ENCODE results near the gene P3H3.

P3H3 gene

GRCh38 chr12:6847676-6848075, 19.5 kb downstream of the P3H3 start:
- H3K4me3 ChIP-seq (ENCODE audit: low read depth, low read length), result no peak overlapping the region

GRCh38 chr12:6849427-6849826, 21.2 kb downstream of the P3H3 start:
- no peak for DNase-seq (ENCODE audit: low read depth)
- H3K4me3 ChIP-seq (ENCODE audit: low read depth, low read length), result no peak overlapping the region
- no peak for TF ChIP-seq CTCF (IDR thresholded peaks at IDR 0.05; ENCODE audit: low read depth, low read length, missing control alignments)
- in situ Hi-C loops (cut with HindIII; ENCODE audit: low sequenced_read_pairs), result no loop called here

More at GRCh38 chr12:6847676-6848075, 19.5 kb downstream of the P3H3 start:
- DNase-seq (ENCODE audit: low read depth), result no peak
- TF ChIP-seq CTCF (IDR thresholded peaks at IDR 0.05; ENCODE audit: low read depth, low read length, missing control alignments), result no peak
- in situ Hi-C loops (cut with HindIII; ENCODE audit: low sequenced_read_pairs), result no loop called here

- H3K4me3 ChIP-seq (ENCODE audit: low read depth, low read length), result peak overlapping the region; percentile 79
- DNase-seq (ENCODE audit: low read depth), result no peak
- TF ChIP-seq CTCF (IDR thresholded peaks at IDR 0.05; ENCODE audit: low read depth, low read length, missing control alignments), result no peak
- in situ Hi-C loops (cut with HindIII; ENCODE audit: low sequenced_read_pairs), result no loop called here
These were observed 21.9 kb downstream of the P3H3 start for GRCh38 chr12:6849976-6850560.

GRCh38 chr12:6850796-6851152, 22.6 kb downstream of the P3H3 start:
- no peak for TF ChIP-seq CTCF (IDR thresholded peaks at IDR 0.05; ENCODE audit: low read depth, low read length, missing control alignments)
- H3K4me3 ChIP-seq (ENCODE audit: low read depth, low read length), result peak overlapping the region; percentile 79
- DNase-seq (ENCODE audit: low read depth), result no peak
- in situ Hi-C loops (cut with HindIII; ENCODE audit: low sequenced_read_pairs), result no loop called here

- H3K4me3 ChIP-seq (ENCODE audit: low read depth, low read length), result peak within 1 kb of the TSS; percentile 79
- DNase-seq (ENCODE audit: low read depth), result peak; percentile 96
- TF ChIP-seq CTCF (IDR thresholded peaks at IDR 0.05; ENCODE audit: low read depth, low read length, missing control alignments), result no peak
- in situ Hi-C loops (cut with HindIII; ENCODE audit: low sequenced_read_pairs), result no loop called here
These were observed 23.1 kb downstream of the P3H3 start, which contains the start of gene CDCA3 for GRCh38 chr12:6851153-6851920. Gene CDCA3, minus strand, starts transcription at chr12:6851286. Its CDS starts 334 bp downstream, at chr12:6850952.

- TF ChIP-seq CTCF (IDR thresholded peaks at IDR 0.05; ENCODE audit: low read depth, low read length, missing control alignments), result no peak
- in situ Hi-C loops (cut with HindIII; ENCODE audit: low sequenced_read_pairs), result no loop called here
- peak; percentile 100 for DNase-seq (ENCODE audit: low read depth)
- H3K4me3 ChIP-seq (ENCODE audit: low read depth, low read length), result peak within 1 kb of the TSS; percentile 79
These were observed 23.9 kb downstream of the P3H3 start, which contains the start of gene USP5 for GRCh38 chr12:6851921-6852650. Gene USP5, plus strand, starts transcription at chr12:6852150. Its CDS starts 30 bp downstream, at chr12:6852180.

Data from astrocyte of the cerebellum (primary cell).